Prostate gland (tissue), 2 donors: ENCODE results near the gene KDM4C. TPM values are rescaled to one million over a fixed set of nuclear protein-coding genes. Genes with fewer than 3 reads are reported as not detected.

Source experiments
- DNase-seq: peaks from one replicate; pipeline ENCODE4 v3.0.0-alpha.2; 2019; ENCODE audit warnings: low spot score
- H3K27ac ChIP-seq, 2 donors: fragments of 200-600 bp; sonication (generic); 2 replicates each; pipeline ENCODE4 v1.5.1; 2017 to 2019
- H3K27me3 ChIP-seq: fragments of 200-600 bp; sonication (generic); replicated peaks from 2 replicates; pipeline ENCODE4 v1.5.1; 2019; ENCODE audit not compliant: insufficient read depth
- H3K36me3 ChIP-seq, 2 donors: fragments of 200-600 bp; sonication (generic); 1 replicate in 1 of 2; 2 replicates in 1 of 2; pipeline versions ENCODE4 v1.5.1 to v1.8.1; 2017 to 2019
- H3K4me1 ChIP-seq: fragments of 200-600 bp; sonication (generic); replicated peaks from 2 replicates; pipeline ENCODE4 v1.5.1; 2019
- H3K4me3 ChIP-seq, 2 donors: fragments of 200-600 bp; sonication (generic); 2 replicates each; pipeline ENCODE4 v1.5.1; 2017 to 2019
- H3K9me3 ChIP-seq: fragments of 200-600 bp; sonication (generic); 2 replicates; pipeline ENCODE4 v1.5.1; 2017
- CTCF ChIP-seq, 4 experiments: fragments of 200-600 bp in 2 of 4; fragments of 450-650 bp in 2 of 4; sonication (generic) in 2 of 4; IDR thresholded peaks; 1 replicate in 3 of 4; 2 replicates in 1 of 4; pipeline ENCODE4 v1.5.1; 2016 to 2019; ENCODE audit warnings: antibody characterized with exemption in 4 of 4, mild to moderate bottlenecking in 2 of 4, moderate library complexity in 2 of 4
- POLR2A ChIP-seq: fragments of 450-650 bp; IDR thresholded peaks from one replicate; pipeline ENCODE4 v1.6.1; 2016; ENCODE audit warnings: antibody characterized with exemption, mild to moderate bottlenecking
- POLR2AphosphoS5 ChIP-seq: sonication (generic); formaldehyde crosslinking; IDR thresholded peaks from one replicate; pipeline ENCODE4 v1.6.1; 2017; ENCODE audit warnings: antibody characterized with exemption
- WGBS: methylation state at CpG from one replicate; pipeline ENCODE4 v1.1.5; 2018; 5-methylcytosine and 5-hydroxymethylcytosine counted together
- intact Hi-C: fragments of 100-400 bp; cut with DNase I; formaldehyde crosslinking; loops from one replicate; pipeline ENCODE4 v1.14.2; 2022
- total RNA-seq, 2 donors: library from RNA; depleted of rRNA; stranded (reverse); fragments of >200 nt; gene quantifications; one replicate each; pipeline ENCODE4 v1.1.0, GENCODE V29; 2016

KDM4C gene
- total RNA-seq, 2 donors from 2014 or later: 18.1 to 27.7 TPM

GRCh38 chr9:6838158-6838557 is 80.4 kb downstream of the KDM4C start:
- Histone ChIP-seq H3K4me1 (no peaks in the 10 kb centered on the region), H3K27ac (no peak overlapping the region), H3K27me3 (no peaks in the 10 kb centered on the region), H3K9me3 (no peaks in the 10 kb centered on the region), H3K36me3 (no peaks in the 10 kb centered on the region), H3K4me3 (no peak overlapping the region)
- intact Hi-C loops: no loop called here
- no peak for DNase-seq
- WGBS: 33% methylated on average over 6 of the region's 6 CpGs
- TF ChIP-seq CTCF (IDR thresholded peaks at IDR 0.05) (no peak), POLR2A (no peak), POLR2AphosphoS5 (no peak)

- Histone ChIP-seq H3K27me3 (no peaks in the 10 kb centered on the region), H3K4me1 (no peaks in the 10 kb centered on the region), H3K9me3 (no peaks in the 10 kb centered on the region), H3K27ac (no peak overlapping the region), H3K36me3 (no peaks in the 10 kb centered on the region), H3K4me3 (no peak overlapping the region)
- DNase-seq: no peak
- 43% methylated on average over 3 of the region's 3 CpGs for WGBS
- TF ChIP-seq CTCF (IDR thresholded peaks at IDR 0.05) (no peak), POLR2A (no peak), POLR2AphosphoS5 (no peak)
- intact Hi-C loops: no loop called here
Measured at GRCh38 chr9:6842584-6842947, 84.8 kb downstream of the KDM4C start.

GRCh38 chr9:6843742-6844141 is 86.0 kb downstream of the KDM4C start:
- H3K4me3 ChIP-seq: no peak overlapping the region
- no peak for DNase-seq
- no peaks in the 10 kb centered on the region for H3K36me3 ChIP-seq
- no peak overlapping the region for H3K27ac ChIP-seq
- no peaks in the 10 kb centered on the region for H3K4me1 ChIP-seq
- 91% methylated on average over 4 of the region's 4 CpGs for WGBS
- H3K27me3 ChIP-seq: no peaks in the 10 kb centered on the region
- intact Hi-C loops: no loop called here
- no peaks in the 10 kb centered on the region for H3K9me3 ChIP-seq
- TF ChIP-seq POLR2A (no peak), POLR2AphosphoS5 (no peak), CTCF (IDR thresholded peaks at IDR 0.05) (no peak)

- intact Hi-C loops: no loop called here
Measured at GRCh38 chr9:6844267-6844666, 86.5 kb downstream of the KDM4C start.

More at GRCh38 chr9:6844267-6844666, 86.5 kb downstream of the KDM4C start:
- DNase-seq: no peak
- H3K4me3 ChIP-seq: no peak overlapping the region
- TF ChIP-seq POLR2AphosphoS5: no peak
- no peak for TF ChIP-seq POLR2A
- no peak for TF ChIP-seq CTCF (IDR thresholded peaks at IDR 0.05)
- WGBS: 89% methylated on average over 4 of the region's 4 CpGs
- no peaks in the 10 kb centered on the region for H3K4me1 ChIP-seq
- no peaks in the 10 kb centered on the region for H3K9me3 ChIP-seq
- H3K36me3 ChIP-seq: no peaks in the 10 kb centered on the region
- H3K27ac ChIP-seq: no peak overlapping the region
- no peaks in the 10 kb centered on the region for H3K27me3 ChIP-seq
